SU-DHL-6 (cell line): ENCODE results near the gene USB1.

ENCODE experiments used
- H2AFZ ChIP-seq: fragments of 200-600 bp; sonication (generic); 2 replicates; pipeline ENCODE4 v1.6.1; 2014; ENCODE audit warnings: low read depth, mild to moderate bottlenecking, moderate library complexity, mixed read lengths, antibody characterized with exemption, low read length; ENCODE audit not compliant: severe bottlenecking
- H3F3A ChIP-seq: fragments of 200-600 bp; shearing (Covaris generic); 2 replicates; pipeline ENCODE4 v1.6.0; 2016; ENCODE audit warnings: antibody characterized with exemption, mild to moderate bottlenecking; ENCODE audit not compliant: insufficient read depth
- H3K27ac ChIP-seq: fragments of 200-600 bp; sonication (generic); 2 replicates; pipeline ENCODE4 v1.5.1; 2016; ENCODE audit warnings: low read depth, mild to moderate bottlenecking, low read length, moderate library complexity, mixed read lengths
- H3K27me3 ChIP-seq: fragments of 200-600 bp; sonication (generic), shearing (Covaris generic); 2 replicates; pipeline ENCODE4 v1.6.0; 2014; ENCODE audit warnings: mild to moderate bottlenecking, low read length
- H3K36me3 ChIP-seq: fragments of 200-600 bp; sonication (generic); 2 replicates; pipeline ENCODE4 v1.6.1; 2014; ENCODE audit warnings: mild to moderate bottlenecking, low read length, mixed read lengths
- H3K4me2 ChIP-seq: fragments of 300-600, 200-600 bp; shearing (Covaris generic), sonication (generic); 2 replicates; pipeline ENCODE4 v1.6.0; 2014; ENCODE audit warnings: low read length, low read depth, mild to moderate bottlenecking; ENCODE audit not compliant: poor library complexity, severe bottlenecking
- H3K4me3 ChIP-seq: fragments of 200-600 bp; sonication (generic); 2 replicates; pipeline ENCODE4 v1.5.1; 2014; ENCODE audit warnings: antibody characterized with exemption, low read length, mild to moderate bottlenecking, mixed read lengths; ENCODE audit not compliant: insufficient read depth, poor library complexity, severe bottlenecking
- H3K79me2 ChIP-seq: fragments of 200-600 bp; sonication (generic); 2 replicates; pipeline ENCODE4 v1.6.1; 2014; ENCODE audit warnings: mild to moderate bottlenecking, low read length, moderate library complexity; ENCODE audit not compliant: insufficient read depth
- H3K9ac ChIP-seq: fragments of 200-600 bp; sonication (generic); 2 replicates; pipeline ENCODE4 v1.7.0; 2014; ENCODE audit warnings: mild to moderate bottlenecking, low read length
- H3K9me2 ChIP-seq: fragments of 200-600 bp; sonication (generic); replicated peaks from 2 replicates; pipeline ENCODE4 v1.6.1; 2014; ENCODE audit warnings: low read length; ENCODE audit not compliant: insufficient read depth
- H3K9me3 ChIP-seq: fragments of 200-600 bp; sonication (generic); 2 replicates; pipeline ENCODE4 v1.6.1; 2014; ENCODE audit warnings: low read length, mixed read lengths; ENCODE audit not compliant: insufficient read depth
- H4K20me1 ChIP-seq: fragments of 200-600 bp; sonication (generic); 2 replicates; pipeline ENCODE4 v1.6.1; 2014; ENCODE audit warnings: low read depth, mild to moderate bottlenecking, antibody characterized with exemption, low read length, moderate library complexity, mixed read lengths
- EZH2phosphoT487 ChIP-seq: fragments of 200-600 bp; sonication (generic), shearing (Covaris generic); conservative IDR thresholded peaks from 2 replicates; pipeline ENCODE4 v1.6.1; 2018; ENCODE audit warnings: mild to moderate bottlenecking, antibody characterized with exemption, low read length, moderate library complexity, mixed read lengths
- TF ChIP-seq, protein P1 (sequence below): fragments of 200-600 bp; sonication (generic); IDR thresholded peaks from one replicate; pipeline ENCODE4 v1.5.1; 2017; ENCODE audit warnings: antibody characterized with exemption, mild to moderate bottlenecking, low read length, moderate library complexity; ENCODE audit not compliant: insufficient read depth, poor library complexity, severe bottlenecking

Gene USB1

GRCh38 chr16:58056580-58056979, 55.4 kb downstream of the USB1 start:
- no peaks in the 10 kb centered on the region for H3K9me2 ChIP-seq
- TF ChIP-seq, protein P1, sequence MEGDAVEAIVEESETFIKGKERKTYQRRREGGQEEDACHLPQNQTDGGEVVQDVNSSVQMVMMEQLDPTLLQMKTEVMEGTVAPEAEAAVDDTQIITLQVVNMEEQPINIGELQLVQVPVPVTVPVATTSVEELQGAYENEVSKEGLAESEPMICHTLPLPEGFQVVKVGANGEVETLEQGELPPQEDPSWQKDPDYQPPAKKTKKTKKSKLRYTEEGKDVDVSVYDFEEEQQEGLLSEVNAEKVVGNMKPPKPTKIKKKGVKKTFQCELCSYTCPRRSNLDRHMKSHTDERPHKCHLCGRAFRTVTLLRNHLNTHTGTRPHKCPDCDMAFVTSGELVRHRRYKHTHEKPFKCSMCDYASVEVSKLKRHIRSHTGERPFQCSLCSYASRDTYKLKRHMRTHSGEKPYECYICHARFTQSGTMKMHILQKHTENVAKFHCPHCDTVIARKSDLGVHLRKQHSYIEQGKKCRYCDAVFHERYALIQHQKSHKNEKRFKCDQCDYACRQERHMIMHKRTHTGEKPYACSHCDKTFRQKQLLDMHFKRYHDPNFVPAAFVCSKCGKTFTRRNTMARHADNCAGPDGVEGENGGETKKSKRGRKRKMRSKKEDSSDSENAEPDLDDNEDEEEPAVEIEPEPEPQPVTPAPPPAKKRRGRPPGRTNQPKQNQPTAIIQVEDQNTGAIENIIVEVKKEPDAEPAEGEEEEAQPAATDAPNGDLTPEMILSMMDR, result no peak
- no peak for TF ChIP-seq EZH2phosphoT487
- H3K4me3 ChIP-seq, result no peak overlapping the region
- H3K4me2 ChIP-seq, result no peak overlapping the region
- H3K9ac ChIP-seq, result no peak overlapping the region
- H4K20me1 ChIP-seq, result no peaks in the 10 kb centered on the region
- no peaks in the 10 kb centered on the region for H3F3A ChIP-seq
- no peaks in the 10 kb centered on the region for H3K79me2 ChIP-seq
- H2AFZ ChIP-seq, result no peak overlapping the region
- no peaks in the 10 kb centered on the region for H3K9me3 ChIP-seq
- H3K27ac ChIP-seq, result no peak overlapping the region
- no peaks in the 10 kb centered on the region; the same call in 1 of the 2 replicates for H3K27me3 ChIP-seq
- H3K36me3 ChIP-seq, result no peaks in the 10 kb centered on the region

- no peaks in the 10 kb centered on the region for H3K9me2 ChIP-seq
- no peaks in the 10 kb centered on the region for H3F3A ChIP-seq
- no peak overlapping the region for H3K4me2 ChIP-seq
- no peak overlapping the region for H3K27ac ChIP-seq
- no peaks in the 10 kb centered on the region for H4K20me1 ChIP-seq
- H3K36me3 ChIP-seq, result no peaks in the 10 kb centered on the region
- H3K9me3 ChIP-seq, result no peaks in the 10 kb centered on the region
- H2AFZ ChIP-seq, result no peak overlapping the region
- TF ChIP-seq, protein P1, result no peak
- no peak for TF ChIP-seq EZH2phosphoT487
- H3K9ac ChIP-seq, result no peak overlapping the region
- H3K27me3 ChIP-seq, result no peaks in the 10 kb centered on the region; the same call in 1 of the 2 replicates
- no peaks in the 10 kb centered on the region for H3K79me2 ChIP-seq
- no peak overlapping the region for H3K4me3 ChIP-seq
Measured at GRCh38 chr16:58057121-58057520, 55.9 kb downstream of the USB1 start.

GRCh38 chr16:58057784-58058183, 56.6 kb downstream of the USB1 start:
- Histone ChIP-seq H3K9ac (no peak overlapping the region), H4K20me1 (no peaks in the 10 kb centered on the region), H3K4me3 (no peak overlapping the region), H3K79me2 (no peaks in the 10 kb centered on the region), H3K36me3 (no peaks in the 10 kb centered on the region), H3K4me2 (no peak overlapping the region), H2AFZ (no peak overlapping the region), H3F3A (no peaks in the 10 kb centered on the region), H3K9me2 (no peaks in the 10 kb centered on the region), H3K27me3 (no peaks in the 10 kb centered on the region; the same call in 1 of the 2 replicates), H3K9me3 (no peaks in the 10 kb centered on the region), H3K27ac (no peak overlapping the region)
- no peak for TF ChIP-seq EZH2phosphoT487

- no peaks in the 10 kb centered on the region for H3K79me2 ChIP-seq
Measured at GRCh38 chr16:58062821-58063220, 61.6 kb downstream of the USB1 start.

More at GRCh38 chr16:58062821-58063220, 61.6 kb downstream of the USB1 start:
- Histone ChIP-seq H2AFZ (no peak overlapping the region), H3K27ac (no peak overlapping the region), H3K36me3 (no peaks in the 10 kb centered on the region), H3K9ac (no peak overlapping the region), H3K9me3 (no peaks in the 10 kb centered on the region), H3K4me3 (no peak overlapping the region), H4K20me1 (no peaks in the 10 kb centered on the region), H3F3A (no peaks in the 10 kb centered on the region), H3K9me2 (no peaks in the 10 kb centered on the region), H3K4me2 (no peak overlapping the region), H3K27me3 (no peaks in the 10 kb centered on the region)
- TF ChIP-seq, protein P1, result no peak
- no peak for TF ChIP-seq EZH2phosphoT487
